Prostate gland (tissue), 2 donors: ENCODE measurements around the gene CHCHD3.

Experiments
- POLR2A ChIP-seq: fragments of 450-650 bp; IDR thresholded peaks from one replicate; pipeline ENCODE4 v1.6.1; 2016; ENCODE audit warnings: antibody characterized with exemption, mild to moderate bottlenecking
- POLR2AphosphoS5 ChIP-seq: sonication (generic); formaldehyde crosslinking; IDR thresholded peaks from one replicate; pipeline ENCODE4 v1.6.1; 2017; ENCODE audit warnings: antibody characterized with exemption
- TF ChIP-seq, protein P1 (sequence below), 4 experiments: fragments of 200-600 bp in 2 of 4; fragments of 450-650 bp in 2 of 4; sonication (generic) in 2 of 4; IDR thresholded peaks; 1 replicate in 3 of 4; 2 replicates in 1 of 4; pipeline ENCODE4 v1.5.1; 2016 to 2019; ENCODE audit warnings: antibody characterized with exemption in 4 of 4, mild to moderate bottlenecking in 2 of 4, moderate library complexity in 2 of 4

DNA sequence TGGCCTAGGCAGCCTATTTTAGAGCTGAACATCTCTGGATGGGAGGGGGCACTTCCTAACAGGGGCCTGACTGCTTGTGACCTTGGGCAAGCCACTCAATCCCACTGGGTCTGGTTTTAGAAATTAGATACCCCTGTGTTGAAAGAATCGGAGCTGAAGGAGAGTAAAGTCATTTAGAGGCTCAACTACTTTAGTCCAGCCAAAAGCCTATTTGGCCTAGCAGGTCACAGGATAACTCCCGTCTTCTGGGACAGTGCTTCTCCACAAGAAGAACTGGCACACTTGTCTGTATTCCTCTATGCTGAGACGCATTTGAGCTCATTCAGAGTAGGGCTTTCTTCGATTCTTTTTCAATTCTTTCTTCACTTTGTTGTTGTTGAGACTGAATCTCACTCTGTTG lies 224.2 kb downstream of the CHCHD3 start:
- TF ChIP-seq, protein P1, sequence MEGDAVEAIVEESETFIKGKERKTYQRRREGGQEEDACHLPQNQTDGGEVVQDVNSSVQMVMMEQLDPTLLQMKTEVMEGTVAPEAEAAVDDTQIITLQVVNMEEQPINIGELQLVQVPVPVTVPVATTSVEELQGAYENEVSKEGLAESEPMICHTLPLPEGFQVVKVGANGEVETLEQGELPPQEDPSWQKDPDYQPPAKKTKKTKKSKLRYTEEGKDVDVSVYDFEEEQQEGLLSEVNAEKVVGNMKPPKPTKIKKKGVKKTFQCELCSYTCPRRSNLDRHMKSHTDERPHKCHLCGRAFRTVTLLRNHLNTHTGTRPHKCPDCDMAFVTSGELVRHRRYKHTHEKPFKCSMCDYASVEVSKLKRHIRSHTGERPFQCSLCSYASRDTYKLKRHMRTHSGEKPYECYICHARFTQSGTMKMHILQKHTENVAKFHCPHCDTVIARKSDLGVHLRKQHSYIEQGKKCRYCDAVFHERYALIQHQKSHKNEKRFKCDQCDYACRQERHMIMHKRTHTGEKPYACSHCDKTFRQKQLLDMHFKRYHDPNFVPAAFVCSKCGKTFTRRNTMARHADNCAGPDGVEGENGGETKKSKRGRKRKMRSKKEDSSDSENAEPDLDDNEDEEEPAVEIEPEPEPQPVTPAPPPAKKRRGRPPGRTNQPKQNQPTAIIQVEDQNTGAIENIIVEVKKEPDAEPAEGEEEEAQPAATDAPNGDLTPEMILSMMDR (IDR thresholded peaks at IDR 0.05): no peak
- no peak for TF ChIP-seq POLR2A
- TF ChIP-seq POLR2AphosphoS5: no peak
